Rectal smooth muscle tissue (tissue), 1 donor: ENCODE measurements around the gene REV3L.
"Not testable (repeated sequence)": the region's sequence is repeated elsewhere in the genome, so short reads cannot be mapped to it uniquely, and the experiment has no call there.

ENCODE experiments used
- H3K27ac ChIP-seq: one replicate; pipeline ENCODE4 v1.7.0; 2013; ENCODE audit warnings: low read depth, low read length, inconsistent platforms
- H3K27me3 ChIP-seq: one replicate; pipeline ENCODE4 v1.7.0; 2013; ENCODE audit warnings: low read length; ENCODE audit not compliant: control insufficient read depth, insufficient read depth
- H3K36me3 ChIP-seq: one replicate; pipeline ENCODE4 v1.7.0; 2013; ENCODE audit warnings: low read length; ENCODE audit not compliant: control insufficient read depth, insufficient read depth
- H3K4me1 ChIP-seq: one replicate; pipeline ENCODE4 v1.7.0; 2013; ENCODE audit warnings: low read length; ENCODE audit not compliant: control insufficient read depth, insufficient read depth
- H3K4me3 ChIP-seq: one replicate; pipeline ENCODE4 v1.7.0; 2013; ENCODE audit warnings: low read length
- H3K9ac ChIP-seq: one replicate; pipeline ENCODE4 v1.7.0; 2013; ENCODE audit warnings: low read length

REV3L gene

GRCh38 chr6:111294374-111294967 lies 188.5 kb downstream of the REV3L start:
- H3K27ac ChIP-seq: no peak overlapping the region
- H3K4me1 ChIP-seq: no peaks in the 10 kb centered on the region
- H3K27me3 ChIP-seq: no peaks in the 10 kb centered on the region
- H3K36me3 ChIP-seq: no peaks in the 10 kb centered on the region
- no peak overlapping the region for H3K9ac ChIP-seq
- no peak overlapping the region for H3K4me3 ChIP-seq

DNA sequence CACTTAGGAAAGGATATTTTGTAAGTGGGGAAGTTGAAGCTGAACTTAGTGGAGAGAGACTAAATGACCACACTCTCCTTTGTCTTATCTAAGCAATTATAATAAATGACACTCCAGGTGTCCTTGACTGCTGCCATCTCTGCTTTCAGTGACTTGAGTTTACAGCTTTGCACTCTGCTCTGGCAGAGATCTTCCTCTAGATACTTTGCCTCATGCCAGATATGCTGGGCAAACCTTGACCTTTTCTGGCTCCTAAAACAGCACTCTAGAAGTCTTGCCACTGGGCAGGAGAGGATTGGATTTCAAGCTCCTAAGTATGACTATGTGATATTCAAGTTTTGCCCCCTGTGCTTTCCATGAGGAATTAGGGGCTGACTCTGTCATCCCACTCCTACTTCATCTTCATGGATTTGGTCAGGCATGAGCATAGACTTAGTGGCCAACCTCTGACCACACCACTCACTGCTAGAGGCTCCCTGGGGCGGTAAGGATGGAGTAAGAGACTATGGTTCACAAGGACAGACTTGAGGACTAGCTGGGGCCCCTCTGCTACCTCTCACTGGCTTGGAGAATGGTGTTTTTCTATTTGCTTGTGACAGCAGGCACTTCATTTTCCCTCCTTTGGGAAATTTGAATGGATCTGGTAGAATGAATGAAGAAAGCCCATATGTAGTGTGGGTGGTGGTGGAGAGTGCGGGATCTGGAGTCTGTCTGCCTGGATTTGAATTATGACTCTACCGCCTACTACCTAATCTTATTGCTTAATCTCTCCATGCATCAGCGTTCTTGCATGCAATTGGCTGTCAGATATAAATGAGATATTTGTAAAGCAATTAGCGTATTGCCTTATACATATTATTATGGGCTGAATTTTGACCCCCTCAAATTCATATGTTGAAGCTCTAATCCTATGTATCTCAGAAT lies 191.4 kb downstream of the REV3L start:
- H3K36me3 ChIP-seq: no peaks in the 10 kb centered on the region
- no peaks in the 10 kb centered on the region for H3K4me1 ChIP-seq
- H3K27me3 ChIP-seq: no peaks in the 10 kb centered on the region
- no peak overlapping the region for H3K9ac ChIP-seq
- no peak overlapping the region for H3K4me3 ChIP-seq
- no peak overlapping the region for H3K27ac ChIP-seq

DNA sequence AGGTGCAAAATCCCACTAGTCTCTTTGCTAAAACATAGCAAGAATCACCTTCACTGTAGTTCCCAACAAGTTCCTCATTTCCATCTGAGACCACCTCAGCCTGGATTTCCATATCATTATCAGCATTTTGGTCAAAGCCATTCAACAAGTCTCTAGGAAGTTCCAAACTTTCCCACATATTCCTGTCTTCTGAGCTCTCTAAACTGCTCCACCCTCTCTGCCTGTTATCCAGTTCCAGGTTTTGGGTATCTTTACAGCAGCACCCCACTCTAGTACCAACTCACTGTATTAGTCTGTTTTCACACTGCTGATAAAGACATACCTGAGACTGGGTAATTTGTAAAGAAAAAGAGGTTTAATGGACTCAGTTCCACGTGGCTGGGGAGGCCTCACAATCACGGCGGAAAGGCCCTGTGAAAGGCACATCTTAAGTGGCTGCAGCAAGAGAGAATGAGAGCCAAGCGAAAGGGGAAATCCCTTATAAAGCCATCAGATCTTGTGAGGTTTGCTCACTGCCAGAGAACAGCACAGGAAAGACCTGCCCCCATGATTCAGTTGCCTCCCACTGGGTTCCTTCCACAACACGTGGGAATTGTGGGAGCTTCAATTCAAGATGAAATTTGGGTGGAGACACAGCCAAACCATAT lies 192.2 kb downstream of the REV3L start:
- H3K27me3 ChIP-seq, H3K4me3 ChIP-seq, H3K9ac ChIP-seq, H3K27ac ChIP-seq, H3K36me3 ChIP-seq, H3K4me1 ChIP-seq: not testable (repeated sequence)

DNA sequence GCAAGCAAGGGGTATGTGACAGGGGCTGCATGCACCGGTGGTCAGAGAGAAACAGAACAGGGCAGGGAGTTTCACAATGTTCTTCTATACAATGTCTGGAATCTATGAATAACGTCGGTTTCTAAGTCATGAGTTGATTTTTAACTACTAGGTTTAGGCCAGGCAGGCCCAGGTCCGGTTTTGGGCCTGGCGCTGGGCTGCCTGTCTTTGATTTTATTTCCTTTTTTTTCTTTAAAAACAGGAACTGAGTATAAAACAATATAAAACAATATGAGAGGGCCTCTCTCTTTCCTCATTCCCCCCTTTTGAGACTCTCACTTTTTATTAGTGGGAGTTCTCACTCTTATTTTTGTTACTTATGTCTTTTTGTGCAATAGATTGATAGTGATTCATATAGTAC lies 198.7 kb downstream of the REV3L start:
- H3K4me3 ChIP-seq, H3K27ac ChIP-seq, H3K36me3 ChIP-seq, H3K4me1 ChIP-seq, H3K9ac ChIP-seq, H3K27me3 ChIP-seq: not testable (repeated sequence)

GRCh38 chr6:111283707-111284106 lies 199.3 kb downstream of the REV3L start:
- H3K4me1 ChIP-seq: no peaks in the 10 kb centered on the region
- no peaks in the 10 kb centered on the region for H3K27me3 ChIP-seq
- H3K9ac ChIP-seq: no peak overlapping the region
- no peaks in the 10 kb centered on the region for H3K36me3 ChIP-seq
- no peak overlapping the region for H3K27ac ChIP-seq
- H3K4me3 ChIP-seq: no peak overlapping the region

DNA sequence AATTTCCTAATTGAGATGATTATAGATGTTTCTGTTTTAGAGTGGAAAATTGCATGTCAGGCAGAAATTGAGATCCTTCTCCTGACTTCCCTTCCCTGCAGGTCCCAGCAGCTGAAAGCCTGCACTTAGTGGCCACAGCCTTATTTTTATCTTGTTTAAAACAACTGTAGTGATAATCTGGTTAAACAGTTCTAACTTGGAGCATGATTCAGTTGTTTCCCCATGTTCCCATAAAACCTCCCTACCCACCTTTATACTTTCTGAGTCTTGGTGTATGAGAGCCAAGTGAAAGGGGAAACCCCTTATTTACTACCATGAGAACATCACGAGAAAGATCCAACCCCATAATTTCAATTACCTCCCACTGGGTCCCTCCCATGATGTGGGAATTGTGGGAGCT lies 200.5 kb downstream of the REV3L start:
- no peak overlapping the region for H3K27ac ChIP-seq
- peaks cover 3% of the 10 kb centered on the region for H3K36me3 ChIP-seq
- H3K4me3 ChIP-seq: no peak overlapping the region
- H3K4me1 ChIP-seq: no peaks in the 10 kb centered on the region
- no peak overlapping the region for H3K9ac ChIP-seq
- H3K27me3 ChIP-seq: no peaks in the 10 kb centered on the region

DNA sequence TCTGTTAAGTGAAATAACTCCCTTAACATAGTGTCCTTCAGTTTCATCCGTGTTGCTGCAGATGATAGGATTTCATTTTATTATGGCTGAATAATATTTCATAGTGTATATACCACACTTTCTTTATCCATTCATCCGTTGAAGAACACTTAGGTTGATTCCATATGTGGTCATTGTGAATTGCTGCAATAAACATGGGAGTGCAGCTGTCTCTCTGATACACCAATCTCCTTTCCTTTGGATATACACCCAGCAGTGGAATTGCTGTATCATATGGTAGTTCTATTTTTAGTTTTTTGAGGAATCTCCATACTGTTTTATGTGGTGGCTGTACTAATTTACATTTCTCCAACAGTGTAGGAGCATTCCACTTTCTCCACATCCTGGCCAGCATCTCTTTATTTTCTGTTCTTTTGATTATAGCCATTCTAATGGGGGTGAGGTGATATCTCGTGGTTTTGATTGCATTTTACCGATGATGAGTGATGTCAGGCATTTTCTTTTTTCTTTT lies 202.5 kb downstream of the REV3L start:
- Histone ChIP-seq H3K36me3 (peaks cover 12% of the 10 kb centered on the region), H3K4me1 (no peaks in the 10 kb centered on the region), H3K9ac (no peak overlapping the region), H3K27me3 (no peaks in the 10 kb centered on the region), H3K4me3 (no peak overlapping the region), H3K27ac (no peak overlapping the region)

DNA sequence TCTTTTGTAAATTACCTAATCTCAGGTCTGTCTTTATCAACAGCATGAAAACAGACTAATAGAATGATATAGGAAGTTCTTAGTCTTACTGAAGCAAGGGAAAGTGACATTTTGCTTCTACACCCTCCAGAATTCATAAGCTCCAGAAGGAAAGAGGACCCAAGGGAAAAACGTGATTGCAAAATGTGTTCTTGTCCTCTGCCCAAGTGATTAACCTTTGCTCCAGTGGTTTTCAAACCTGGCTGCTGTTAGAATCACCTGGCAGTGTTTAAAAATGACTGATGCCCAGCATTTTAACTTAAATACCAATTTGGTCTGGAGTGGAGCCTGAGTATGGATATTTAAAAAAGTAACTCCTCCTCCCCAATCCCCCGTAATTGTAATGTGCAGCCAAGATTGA lies 204.3 kb downstream of the REV3L start:
- H3K36me3 ChIP-seq: peaks cover 14% of the 10 kb centered on the region
- no peak overlapping the region for H3K27ac ChIP-seq
- H3K9ac ChIP-seq: no peak overlapping the region

GRCh38 chr6:111277819-111278218 lies 205.2 kb downstream of the REV3L start:
- Histone ChIP-seq H3K4me3 (no peak overlapping the region), H3K9ac (no peak overlapping the region), H3K36me3 (peaks cover 16% of the 10 kb centered on the region), H3K4me1 (no peaks in the 10 kb centered on the region), H3K27ac (no peak overlapping the region), H3K27me3 (no peaks in the 10 kb centered on the region)

More for the DNA sequence above, 204.3 kb downstream of the REV3L start:
- no peak overlapping the region for H3K4me3 ChIP-seq
- no peaks in the 10 kb centered on the region for H3K27me3 ChIP-seq
- H3K4me1 ChIP-seq: no peaks in the 10 kb centered on the region

DNA sequence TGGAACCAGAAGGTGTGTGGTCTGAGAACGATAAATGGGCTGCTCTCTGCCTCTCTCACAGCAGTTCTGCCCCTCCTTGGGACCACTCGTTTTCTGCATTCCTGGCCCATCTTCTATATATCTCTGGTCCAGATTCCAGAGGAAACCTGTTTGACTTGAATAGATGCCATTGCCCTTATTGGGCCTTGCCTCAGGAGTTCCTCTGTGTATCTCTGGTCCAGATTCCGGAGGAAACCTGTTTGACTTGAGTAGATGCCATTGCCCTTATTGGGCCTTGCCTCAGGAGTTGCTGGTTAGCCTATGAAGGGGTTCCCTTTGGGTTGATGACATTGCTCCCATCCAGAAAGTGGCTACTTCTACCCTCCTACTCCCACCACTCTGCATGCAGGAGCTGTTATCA lies 206.3 kb downstream of the REV3L start:
- H3K4me1 ChIP-seq: no peaks in the 10 kb centered on the region
- H3K36me3 ChIP-seq: peaks cover 16% of the 10 kb centered on the region
- H3K27me3 ChIP-seq: no peaks in the 10 kb centered on the region
- H3K4me3 ChIP-seq: no peak overlapping the region
- H3K27ac ChIP-seq: no peak overlapping the region
- H3K9ac ChIP-seq: no peak overlapping the region

- H3K4me1 ChIP-seq: no peaks in the 10 kb centered on the region
- no peak overlapping the region for H3K27ac ChIP-seq
- peaks cover 16% of the 10 kb centered on the region for H3K36me3 ChIP-seq
- no peak overlapping the region for H3K9ac ChIP-seq
- H3K4me3 ChIP-seq: no peak overlapping the region
- H3K27me3 ChIP-seq: no peaks in the 10 kb centered on the region
Measured at GRCh38 chr6:111276335-111276734, 206.7 kb downstream of the REV3L start.

DNA sequence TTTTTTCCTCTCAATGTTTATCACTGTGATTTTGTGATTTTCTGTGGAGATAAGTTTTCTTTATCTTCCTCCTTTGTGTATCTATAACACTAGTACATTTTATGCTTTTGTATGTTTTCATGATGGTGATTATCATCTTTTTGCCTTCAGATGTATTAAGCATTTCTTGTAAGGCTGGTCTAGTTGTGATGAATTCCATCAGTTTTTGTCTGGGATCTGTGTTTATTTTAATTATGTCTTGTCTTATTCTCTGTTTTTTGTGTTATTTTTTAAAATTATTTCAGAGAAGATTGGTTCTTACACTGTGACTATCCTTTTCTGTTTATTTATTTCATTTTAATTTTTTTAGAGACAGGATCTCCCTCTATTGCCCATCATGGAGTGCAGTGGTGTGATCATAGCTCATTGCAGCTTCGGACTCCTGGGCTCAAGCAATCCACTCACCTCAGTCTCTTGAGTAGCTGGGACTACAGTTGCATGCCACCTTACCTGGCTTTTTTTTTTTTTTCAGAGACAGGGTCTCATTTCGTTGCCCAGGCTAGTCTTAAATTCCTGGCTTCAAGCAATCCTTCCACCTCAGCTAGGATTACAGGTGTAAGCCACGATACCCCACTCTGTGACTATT lies 208.3 kb downstream of the REV3L start:
- no peak overlapping the region for H3K4me3 ChIP-seq
- H3K27ac ChIP-seq: no peak overlapping the region
- no peaks in the 10 kb centered on the region for H3K4me1 ChIP-seq
- H3K9ac ChIP-seq: no peak overlapping the region
- no peaks in the 10 kb centered on the region for H3K27me3 ChIP-seq
- H3K36me3 ChIP-seq: peaks cover 16% of the 10 kb centered on the region
